ENCODE measurements around the gene TM7SF2.

DNA sequence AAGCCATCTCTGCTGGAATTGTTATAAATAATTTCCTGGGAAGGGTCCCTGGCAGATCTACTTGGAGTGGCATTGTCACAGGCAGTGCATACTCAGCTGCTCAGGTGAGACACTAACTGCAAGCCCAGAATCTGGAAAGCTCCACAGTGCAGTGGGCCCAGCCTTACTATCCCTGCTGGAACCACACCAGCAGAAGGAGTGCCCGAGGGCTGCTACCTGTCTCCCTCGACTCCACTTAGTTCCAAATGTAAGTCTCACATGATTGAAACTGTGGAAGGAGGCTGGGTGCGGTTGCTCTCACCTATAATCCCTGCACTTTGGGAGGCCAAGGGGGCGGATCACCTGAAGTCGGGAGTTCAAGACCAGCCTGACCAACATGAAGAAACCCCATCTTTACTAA, 37.0 kb downstream of the TM7SF2 start:
- no peak for TF ChIP-seq EZH2phosphoT487 (IDR thresholded peaks at IDR 0.05; ENCODE audit: borderline replicate concordance)
- TF ChIP-seq, protein P1, sequence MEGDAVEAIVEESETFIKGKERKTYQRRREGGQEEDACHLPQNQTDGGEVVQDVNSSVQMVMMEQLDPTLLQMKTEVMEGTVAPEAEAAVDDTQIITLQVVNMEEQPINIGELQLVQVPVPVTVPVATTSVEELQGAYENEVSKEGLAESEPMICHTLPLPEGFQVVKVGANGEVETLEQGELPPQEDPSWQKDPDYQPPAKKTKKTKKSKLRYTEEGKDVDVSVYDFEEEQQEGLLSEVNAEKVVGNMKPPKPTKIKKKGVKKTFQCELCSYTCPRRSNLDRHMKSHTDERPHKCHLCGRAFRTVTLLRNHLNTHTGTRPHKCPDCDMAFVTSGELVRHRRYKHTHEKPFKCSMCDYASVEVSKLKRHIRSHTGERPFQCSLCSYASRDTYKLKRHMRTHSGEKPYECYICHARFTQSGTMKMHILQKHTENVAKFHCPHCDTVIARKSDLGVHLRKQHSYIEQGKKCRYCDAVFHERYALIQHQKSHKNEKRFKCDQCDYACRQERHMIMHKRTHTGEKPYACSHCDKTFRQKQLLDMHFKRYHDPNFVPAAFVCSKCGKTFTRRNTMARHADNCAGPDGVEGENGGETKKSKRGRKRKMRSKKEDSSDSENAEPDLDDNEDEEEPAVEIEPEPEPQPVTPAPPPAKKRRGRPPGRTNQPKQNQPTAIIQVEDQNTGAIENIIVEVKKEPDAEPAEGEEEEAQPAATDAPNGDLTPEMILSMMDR (conservative IDR thresholded peaks at IDR 0.05; ENCODE audit: low read length), result no peak
